HG03457 (cell line): Measurements from ENCODE around the gene PTPRK.

Source experiments
- ATAC-seq: cut with Tn5 transposase; IDR thresholded peaks from one replicate; pipeline ENCODE4 v1.9.1; 2021; ENCODE audit warnings: moderate number of reproducible peaks; ENCODE audit not compliant: unreplicated experiment

The PTPRK gene

DNA sequence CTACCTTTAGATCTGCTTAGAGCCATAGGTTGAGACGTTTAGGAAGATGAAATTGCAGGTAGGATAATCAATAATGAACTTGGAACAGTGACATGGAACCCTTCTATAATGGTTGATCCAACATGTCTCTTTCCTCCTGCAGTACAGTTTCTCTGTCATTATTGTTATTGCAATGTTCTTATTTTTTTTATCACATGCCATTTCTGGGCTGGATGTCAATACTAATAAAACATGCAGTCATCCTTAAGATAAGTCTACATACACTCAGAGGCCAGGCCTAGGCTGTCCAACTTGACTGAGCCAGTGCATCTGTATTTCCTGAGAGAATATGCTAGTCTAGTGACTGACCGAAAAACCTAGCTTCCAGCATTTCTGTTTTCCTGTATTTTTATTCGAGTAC, 544.3 kb downstream of the PTPRK start:
- ATAC-seq, result no peak

DNA sequence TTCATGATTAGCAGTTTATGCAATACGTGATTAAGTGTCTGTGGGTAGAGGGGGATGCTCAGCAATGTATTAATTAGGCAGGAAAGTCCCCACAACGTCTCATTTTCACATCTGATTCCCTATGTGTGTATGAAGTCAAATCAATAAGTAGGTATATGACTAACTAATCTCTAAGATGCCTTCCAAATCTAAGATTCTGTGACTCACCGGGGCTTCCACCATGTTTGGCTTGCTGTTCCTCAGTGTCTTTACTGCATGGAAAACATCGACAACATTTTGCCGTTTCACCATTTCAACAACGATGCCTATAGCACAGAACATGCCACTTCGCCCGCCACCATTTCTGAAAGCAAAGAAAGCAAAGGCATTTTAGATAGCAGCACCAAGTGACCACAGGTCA, 547.6 kb downstream of the PTPRK start:
- no peak for ATAC-seq

DNA sequence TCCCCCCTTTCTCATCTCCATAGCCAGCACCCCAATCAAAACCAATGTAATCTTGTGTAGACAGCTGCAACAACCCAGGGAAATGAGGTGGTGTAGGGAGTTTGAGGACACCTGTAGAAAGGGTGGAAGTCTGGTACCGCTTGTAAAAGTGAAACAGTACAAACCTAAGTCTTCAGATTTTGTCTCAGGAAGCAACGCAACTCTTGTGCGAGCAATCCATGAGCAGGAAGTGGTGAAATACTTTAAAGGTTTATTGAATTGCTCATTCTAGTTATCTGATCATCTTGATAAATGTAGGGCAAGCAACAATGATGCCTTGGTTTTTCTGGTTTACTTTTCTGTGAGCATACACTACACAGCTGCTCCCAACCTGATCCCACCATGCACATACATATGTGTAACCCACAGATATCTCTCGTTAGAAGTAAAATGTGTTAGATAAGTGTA, 548.4 kb downstream of the PTPRK start:
- no peak for ATAC-seq

DNA sequence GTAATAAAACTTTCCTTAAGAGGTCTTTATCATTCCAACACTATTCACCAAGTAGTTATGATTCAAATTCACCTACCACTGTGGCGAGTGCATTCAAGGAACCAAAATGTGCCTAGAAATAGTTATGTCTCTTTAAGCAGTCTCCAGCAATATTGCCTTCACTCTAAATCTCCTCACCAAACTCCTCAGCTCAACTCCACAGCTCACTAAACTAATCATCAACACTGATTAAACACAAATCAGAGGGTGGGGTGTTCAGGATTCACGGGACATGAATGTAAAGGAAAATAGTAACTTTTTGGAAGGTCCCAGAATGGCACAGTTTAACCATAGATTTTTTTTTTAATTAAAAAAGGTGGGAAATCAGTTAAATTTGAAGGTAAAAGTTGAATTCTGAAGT, 549.0 kb downstream of the PTPRK start:
- no peak for ATAC-seq

DNA sequence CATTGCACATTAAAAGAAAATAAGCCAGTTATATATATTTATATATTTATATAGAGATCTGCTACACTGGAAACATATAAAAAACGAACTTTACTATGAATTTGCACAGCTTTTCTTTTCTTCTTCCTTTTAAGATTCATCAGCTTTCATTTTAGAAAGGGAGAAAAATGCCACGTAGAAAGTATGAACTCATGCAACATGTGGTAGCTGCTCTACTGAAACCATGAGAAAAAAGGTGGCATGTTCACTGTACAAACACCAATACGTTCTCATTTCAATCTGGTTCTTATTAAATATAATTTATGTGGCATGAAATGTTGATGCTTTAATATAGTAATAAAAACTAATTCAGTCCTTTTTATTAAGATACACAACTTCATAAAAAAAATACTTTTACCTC, 550.7 kb downstream of the PTPRK start:
- no peak for ATAC-seq

DNA sequence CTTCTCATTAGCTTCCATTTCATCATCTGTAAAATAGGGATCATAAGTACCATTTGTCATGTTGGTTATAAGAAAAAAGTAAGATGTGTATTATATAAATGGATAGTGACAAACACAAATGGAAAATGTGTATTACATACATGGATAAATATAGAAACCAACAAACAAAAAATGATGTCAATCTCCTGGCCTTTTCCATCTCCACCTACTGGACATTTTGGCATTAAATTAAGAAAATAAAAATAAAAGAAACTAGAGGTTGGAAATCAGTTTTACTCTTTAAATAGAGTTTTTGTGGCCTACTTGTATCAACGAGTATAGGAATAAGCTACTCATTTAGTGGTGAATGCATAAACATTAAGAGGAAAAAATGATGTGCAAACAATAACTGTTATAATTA, 552.0 kb downstream of the PTPRK start:
- no peak for ATAC-seq

DNA sequence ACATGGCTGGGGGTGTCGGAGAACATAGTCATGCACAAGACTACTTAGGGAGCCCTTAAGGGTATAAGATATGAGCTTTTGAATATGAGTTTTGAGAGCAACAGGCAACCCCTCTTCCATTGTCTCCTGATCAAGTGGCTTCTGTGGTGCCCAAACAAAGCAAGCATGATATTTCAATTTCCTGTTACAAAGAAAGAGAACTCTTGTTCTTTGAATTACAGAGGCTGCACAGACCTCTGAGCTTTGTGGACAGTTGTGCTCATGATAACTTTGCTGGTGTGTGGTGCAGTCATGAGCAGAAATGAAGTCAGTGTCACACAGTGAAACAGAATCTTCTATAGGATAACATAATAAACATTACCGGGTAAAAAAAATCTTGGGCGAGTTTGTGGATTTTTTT, 552.7 kb downstream of the PTPRK start:
- ATAC-seq, result no peak

DNA sequence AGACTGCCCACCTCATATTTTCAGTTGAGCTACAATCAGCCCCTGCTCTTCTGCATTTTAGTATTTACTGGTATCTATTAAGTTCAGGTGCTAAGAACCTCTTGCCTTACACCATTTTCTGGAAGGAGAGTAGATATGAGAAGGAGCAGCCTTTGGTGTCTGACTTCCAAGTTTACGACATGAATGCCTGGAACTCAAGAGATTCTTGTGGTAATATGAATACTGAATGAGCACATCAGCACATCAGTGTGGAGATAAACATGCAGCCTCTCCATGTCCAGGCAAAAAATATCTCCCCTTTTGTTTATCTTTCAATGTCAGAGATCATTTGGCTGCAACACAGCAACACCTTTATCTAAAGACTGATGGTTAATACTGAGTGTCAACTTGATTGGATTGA, 553.8 kb downstream of the PTPRK start:
- ATAC-seq, result no peak

DNA sequence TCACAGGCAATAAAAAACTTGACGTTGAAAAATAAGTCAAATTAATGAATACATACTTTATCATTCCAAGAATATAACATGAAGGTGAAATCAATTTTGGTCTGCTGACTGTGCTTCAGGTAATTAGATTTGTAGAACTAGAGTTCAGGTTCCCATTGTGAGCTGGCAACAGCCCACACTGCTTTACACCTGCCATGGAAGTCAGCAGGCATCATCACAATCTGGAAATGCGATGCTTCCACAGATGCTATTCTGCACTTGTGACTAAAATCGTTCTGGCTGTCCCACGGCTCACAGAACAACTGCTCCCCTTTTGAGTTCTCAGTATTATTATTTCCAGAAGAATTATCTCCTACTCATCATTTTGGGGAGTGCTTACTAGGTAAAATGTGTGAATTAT, 556.9 kb downstream of the PTPRK start:
- no peak for ATAC-seq

DNA sequence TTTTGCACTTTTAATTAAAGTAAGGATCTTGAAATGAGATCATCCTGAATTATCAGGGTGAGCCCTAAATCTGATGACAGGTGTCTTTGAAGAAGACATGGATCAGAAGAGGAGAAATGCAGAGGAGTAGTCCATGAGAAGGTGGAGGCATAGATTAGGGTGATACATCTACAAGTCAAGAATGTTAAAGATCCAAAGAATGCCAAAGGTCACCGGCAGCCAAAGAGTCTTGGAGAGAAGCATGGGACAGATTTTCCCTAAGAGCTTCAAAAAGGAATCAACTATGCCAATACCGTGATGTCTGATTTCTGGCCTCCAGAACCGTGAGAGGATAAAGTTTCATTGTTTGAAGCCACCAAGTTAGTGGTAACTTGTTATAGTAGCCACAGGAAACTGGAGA, 560.5 kb downstream of the PTPRK start:
- ATAC-seq, result no peak

DNA sequence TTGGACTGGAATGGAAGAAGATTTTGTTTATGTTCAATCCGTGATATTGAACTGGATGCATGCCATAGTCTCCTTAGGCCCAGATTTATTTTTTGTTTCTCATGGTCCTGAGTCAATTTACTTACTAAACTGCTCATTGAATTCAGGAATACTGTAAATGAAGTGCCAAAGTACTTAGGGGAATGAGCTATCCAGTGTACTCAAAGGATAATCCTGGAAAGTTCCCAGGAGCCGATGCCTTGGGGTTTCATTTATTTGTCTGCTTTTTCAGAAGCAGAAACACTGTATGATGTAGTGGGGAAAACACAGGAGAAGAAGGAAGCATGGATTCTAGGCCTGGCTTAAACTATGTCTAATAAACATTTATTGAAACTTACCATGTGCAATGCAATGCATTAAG, 563.4 kb downstream of the PTPRK start:
- no peak for ATAC-seq

DNA sequence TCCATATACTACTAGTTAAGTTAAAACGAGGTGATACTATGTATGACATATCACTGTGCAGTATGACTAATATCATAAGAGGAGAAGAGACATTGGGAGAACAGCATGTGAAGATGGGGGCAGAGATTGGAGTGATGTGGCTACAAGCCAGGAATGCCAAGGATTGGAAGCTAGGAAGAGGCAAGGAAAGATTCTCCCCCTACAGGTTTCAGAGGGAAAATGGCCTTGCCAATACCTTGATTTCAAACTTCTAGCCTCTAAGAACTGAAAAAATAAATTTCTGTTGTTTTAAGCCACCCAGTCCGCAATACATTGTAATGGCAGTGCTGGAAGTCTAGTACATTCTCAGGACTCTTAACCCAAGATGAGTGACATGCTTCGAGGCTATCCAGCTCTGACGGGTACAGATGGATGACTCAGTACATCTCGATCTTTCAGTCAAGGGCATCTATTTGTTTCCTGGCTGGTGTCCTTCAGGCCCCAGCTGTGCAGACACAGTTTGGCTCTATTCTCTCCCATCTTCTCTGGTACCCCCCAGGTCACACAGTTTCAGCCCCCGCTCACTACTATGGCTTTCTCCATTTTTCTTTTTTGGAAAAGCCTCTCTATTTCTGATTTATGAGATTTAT, 564.0 kb downstream of the PTPRK start:
- ATAC-seq, result no peak

DNA sequence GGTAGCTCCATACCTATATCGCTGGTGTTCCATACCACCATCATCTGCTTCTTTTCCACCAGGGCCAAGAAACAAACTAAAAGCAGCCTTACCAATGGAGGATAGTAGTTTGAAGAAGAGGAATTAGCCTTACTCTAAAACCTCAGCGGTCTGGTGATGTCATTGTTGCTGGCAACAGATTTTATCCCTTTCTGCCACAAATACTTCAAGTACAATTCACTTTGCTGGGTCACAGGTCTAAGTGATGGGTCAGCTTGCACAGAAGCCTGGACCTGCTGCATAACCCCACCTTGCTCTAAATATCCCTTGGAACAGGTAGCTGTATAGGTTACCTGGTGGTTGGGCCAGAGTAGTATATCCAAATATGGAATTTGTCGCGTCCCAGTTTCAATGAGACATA, 566.3 kb downstream of the PTPRK start:
- ATAC-seq, result no peak

DNA sequence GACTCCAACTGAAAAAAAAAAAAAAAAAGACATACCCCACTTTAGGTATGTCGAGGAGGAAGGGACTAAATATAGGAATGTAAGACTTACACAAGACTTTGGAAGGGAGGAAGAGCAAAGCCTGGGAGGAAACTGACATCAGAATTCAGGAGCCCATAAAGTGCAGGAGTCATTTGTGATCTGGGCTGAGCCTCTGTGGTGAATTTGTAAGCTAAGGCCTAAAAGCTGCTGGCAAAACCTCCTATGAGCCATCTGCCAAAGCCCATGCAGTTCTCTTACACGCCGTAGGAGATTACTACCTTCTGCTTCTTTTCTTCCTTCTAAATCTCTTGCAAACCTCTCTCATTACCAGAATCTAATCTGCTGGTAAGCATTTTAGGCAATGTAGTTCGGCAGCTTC, 567.6 kb downstream of the PTPRK start:
- ATAC-seq, result no peak

DNA sequence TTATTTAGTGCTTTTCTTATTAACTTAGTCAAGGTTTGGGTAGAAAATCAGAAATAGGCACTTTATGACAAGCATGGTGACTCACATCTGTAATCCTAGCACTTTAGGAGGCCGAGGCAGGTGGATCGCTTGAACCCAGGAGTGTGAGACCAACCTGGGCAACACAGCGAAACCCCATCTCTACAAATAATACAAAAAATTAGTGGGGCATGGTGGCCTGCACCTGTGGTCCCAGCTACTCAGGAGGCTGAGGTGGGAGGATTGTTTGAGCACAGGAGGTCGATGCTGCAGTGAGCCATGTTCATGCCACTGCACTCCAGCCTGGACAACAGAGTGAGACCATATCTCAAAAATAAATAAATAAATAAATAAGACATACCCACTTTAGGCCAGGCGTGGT, 568.2 kb downstream of the PTPRK start:
- no peak for ATAC-seq

DNA sequence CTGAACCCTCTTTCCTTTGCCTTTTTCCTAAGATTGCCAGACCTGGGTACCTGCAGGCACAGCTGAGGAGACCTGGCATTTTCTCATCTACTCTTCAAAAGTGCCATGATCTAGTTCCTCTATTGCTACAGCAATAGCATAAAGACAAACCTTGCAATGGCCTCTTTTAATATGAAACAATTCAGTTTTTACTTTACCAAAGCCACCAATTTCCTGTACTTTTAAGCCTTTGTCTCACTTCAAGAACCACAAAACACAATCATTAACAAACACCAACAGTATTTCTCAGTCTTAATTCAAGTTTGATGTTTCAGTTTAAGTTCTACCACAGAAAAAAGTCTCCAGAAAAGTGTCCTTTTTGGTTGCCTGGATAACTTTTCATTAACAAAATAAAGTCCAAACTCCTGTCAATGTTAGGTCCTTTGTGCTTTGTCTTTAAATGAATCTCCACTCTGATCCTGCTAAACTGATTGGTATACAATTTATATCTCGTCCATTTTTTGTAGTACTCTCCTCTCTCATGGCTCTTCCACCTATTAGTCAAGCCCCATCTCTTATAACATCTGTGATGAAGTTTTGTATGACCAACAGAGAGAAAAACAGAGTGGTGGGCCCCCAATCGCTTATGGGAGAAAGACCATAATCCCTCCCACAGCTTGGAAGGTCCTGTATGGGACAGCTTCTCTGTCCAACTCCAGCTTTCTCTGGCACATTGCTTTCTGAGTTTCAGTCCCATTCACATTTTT, 569.1 kb downstream of the PTPRK start:
- peak; percentile 84 for ATAC-seq

DNA sequence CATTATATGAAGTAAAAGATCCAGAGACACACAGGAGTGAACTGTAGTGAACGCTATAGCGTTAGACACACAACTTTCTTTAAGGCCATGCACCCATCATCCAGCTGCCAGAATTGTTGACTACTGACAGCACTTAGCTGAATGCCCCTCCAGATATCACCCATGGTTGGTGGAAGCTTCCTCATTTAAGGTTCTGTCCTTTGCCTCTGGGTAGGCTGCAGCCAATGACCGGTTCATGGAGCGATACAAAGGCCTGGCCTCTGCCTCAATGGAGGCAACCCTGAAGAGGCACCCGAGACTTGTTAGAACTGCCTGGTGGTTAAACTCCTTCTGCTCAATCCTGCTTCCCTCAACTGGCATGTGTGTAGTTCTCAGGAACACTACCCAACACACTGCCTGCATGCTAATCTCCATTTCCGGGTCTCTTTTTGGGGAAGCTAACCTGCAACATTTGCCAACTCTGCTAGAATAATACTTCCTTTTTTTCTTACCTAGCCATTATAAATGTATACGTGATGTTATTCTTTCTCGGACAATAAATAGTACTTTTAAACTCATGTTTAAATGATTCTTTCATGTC, 569.7 kb downstream of the PTPRK start:
- ATAC-seq, result peak; percentile 29

DNA sequence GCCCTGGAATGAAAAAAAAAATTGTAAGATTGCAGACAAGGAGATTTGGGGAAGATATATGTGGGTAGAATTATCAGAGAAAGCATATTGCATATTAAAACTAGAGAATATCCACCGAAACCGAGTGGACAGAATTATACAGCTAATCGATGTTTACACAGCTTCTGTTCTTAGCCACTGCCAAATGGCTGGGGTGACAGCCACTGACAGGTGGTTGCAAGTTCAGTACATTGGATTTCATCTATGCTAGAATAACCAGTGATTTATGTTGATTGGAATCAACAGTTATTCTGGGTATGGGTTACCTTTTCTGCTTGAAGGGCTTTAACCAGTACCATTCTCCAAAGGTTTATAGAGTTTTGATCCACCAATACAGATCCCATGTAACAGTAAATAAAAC, 571.1 kb downstream of the PTPRK start:
- no peak for ATAC-seq

DNA sequence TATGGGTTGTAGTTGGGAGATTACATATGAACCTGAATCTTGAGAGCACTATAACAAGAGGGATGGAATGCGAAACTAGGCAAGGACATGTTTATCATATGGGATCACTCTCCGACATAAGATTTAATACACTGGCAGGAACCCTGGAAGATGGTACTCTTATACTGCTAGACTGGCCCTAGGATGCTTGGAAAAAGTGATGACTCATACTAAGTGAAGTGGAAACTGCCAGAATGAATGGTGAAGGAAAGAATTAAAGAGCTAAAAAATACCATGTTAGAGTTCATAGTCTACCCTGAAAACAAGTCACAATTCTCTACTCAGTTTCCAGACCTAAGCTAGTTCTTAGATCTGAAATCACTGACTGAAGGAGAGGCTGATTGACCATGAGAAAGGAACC, 574.0 kb downstream of the PTPRK start:
- ATAC-seq, result no peak

DNA sequence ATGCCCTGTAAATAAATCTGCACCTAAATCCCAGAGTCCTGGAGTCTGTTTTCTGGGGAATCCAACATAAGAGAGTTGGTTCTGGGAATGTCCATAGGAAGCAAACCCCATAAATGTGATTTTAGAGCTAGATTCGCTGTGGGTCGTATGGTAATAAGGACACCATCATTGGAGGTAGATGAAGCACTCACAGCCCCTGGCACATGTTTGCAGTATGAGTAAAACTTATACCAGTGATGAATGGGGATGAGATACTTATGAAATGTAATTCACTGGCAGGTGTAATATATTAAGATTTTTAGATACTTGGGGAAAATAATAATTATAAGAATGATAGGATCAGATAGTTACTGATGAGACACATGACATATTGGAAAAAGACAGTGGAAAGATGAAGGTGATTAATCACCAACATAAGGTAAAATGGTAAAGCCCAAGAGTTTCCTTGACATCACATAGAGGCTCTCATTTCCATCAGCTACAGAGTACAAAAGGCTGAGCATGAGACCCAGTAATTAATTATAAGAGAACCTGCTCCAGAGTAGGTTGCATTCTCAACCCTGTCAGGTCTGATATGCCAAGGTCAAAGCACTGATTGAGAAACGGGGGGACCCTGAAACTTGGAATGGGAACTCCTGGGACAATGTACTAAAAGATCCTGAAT, 574.8 kb downstream of the PTPRK start:
- no peak for ATAC-seq

DNA sequence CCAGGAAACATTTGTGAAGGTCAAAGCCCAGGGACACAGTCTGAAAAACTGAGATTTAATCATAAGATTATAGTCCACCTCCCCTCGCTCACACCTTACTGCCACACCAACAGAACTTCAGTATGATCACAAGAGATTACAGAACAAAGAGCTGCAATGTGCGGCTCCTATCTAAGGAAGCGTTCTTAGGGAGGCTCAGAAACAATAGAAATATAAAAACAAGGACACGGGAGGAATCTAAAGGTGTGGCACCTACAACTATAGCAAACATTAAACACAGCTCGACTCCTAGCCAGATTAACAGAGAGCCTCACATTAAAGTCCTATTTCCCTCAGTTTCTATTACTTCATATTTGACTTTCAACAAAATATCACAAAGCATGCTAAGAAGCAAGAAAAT, 579.2 kb downstream of the PTPRK start:
- no peak for ATAC-seq
